Ascending aorta (tissue), 2 donors: Measurements from ENCODE around the gene CDC37. TPM values are rescaled to one million over a fixed set of nuclear protein-coding genes. Genes with fewer than 3 reads are reported as not detected.
A peak's percentile ranks its signal among the peaks of the same experiment; 100 is the strongest.

Experiments used
- DNase-seq, 2 donors: peaks; one replicate each; pipeline ENCODE4 v3.0.0-alpha.2; 2019; ENCODE audit warnings: low spot score in 2 of 2
- H3K27ac ChIP-seq, 2 donors: fragments of 200-600 bp; sonication (generic); one replicate each; pipeline ENCODE4 v1.5.1; 2016 to 2017; ENCODE audit warnings: mild to moderate bottlenecking in 1 of 2
- H3K27me3 ChIP-seq: fragments of 200-600 bp; sonication (generic); one replicate; pipeline ENCODE4 v1.5.1; 2017
- H3K36me3 ChIP-seq, 2 donors: fragments of 200-600 bp; sonication (generic); one replicate each; pipeline ENCODE4 v1.5.1; 2016
- H3K4me1 ChIP-seq, 2 donors: fragments of 200-600 bp; sonication (generic); one replicate each; pipeline ENCODE4 v1.5.1; 2016 to 2017; ENCODE audit warnings: mild to moderate bottlenecking in 1 of 2
- H3K4me3 ChIP-seq, 2 donors: fragments of 200-600 bp; sonication (generic); one replicate each; pipeline ENCODE4 v1.5.1; 2016 to 2017; ENCODE audit warnings: mild to moderate bottlenecking in 1 of 2
- H3K9me3 ChIP-seq, 2 donors: fragments of 200-600 bp; sonication (generic); one replicate each; pipeline ENCODE4 v1.5.1; 2016
- intact Hi-C: fragments of 100-400 bp; cut with DNase I; formaldehyde crosslinking; loops from one replicate; pipeline ENCODE4 v1.15.1; 2023
- total RNA-seq: library from RNA; depleted of rRNA; stranded (reverse); fragments of >200 nt; gene quantifications from one replicate; pipeline ENCODE4 v1.1.0, GENCODE V29; 2016
- TF ChIP-seq, protein P1 (sequence below), 3 experiments: fragments of 200-600 bp in 2 of 3; fragments of 450-650 bp in 1 of 3; sonication (generic) in 2 of 3; IDR thresholded peaks; one replicate each; pipeline ENCODE4 v1.5.1; 2016 to 2019; ENCODE audit warnings: antibody characterized with exemption in 3 of 3, mild to moderate bottlenecking in 1 of 3, moderate library complexity in 1 of 3

The CDC37 gene
- total RNA-seq, 1 donor from 2014 or later, result 183 TPM

GRCh38 chr19:10353793-10354391 is 49.5 kb downstream of the CDC37 start:
- TF ChIP-seq, protein P1, sequence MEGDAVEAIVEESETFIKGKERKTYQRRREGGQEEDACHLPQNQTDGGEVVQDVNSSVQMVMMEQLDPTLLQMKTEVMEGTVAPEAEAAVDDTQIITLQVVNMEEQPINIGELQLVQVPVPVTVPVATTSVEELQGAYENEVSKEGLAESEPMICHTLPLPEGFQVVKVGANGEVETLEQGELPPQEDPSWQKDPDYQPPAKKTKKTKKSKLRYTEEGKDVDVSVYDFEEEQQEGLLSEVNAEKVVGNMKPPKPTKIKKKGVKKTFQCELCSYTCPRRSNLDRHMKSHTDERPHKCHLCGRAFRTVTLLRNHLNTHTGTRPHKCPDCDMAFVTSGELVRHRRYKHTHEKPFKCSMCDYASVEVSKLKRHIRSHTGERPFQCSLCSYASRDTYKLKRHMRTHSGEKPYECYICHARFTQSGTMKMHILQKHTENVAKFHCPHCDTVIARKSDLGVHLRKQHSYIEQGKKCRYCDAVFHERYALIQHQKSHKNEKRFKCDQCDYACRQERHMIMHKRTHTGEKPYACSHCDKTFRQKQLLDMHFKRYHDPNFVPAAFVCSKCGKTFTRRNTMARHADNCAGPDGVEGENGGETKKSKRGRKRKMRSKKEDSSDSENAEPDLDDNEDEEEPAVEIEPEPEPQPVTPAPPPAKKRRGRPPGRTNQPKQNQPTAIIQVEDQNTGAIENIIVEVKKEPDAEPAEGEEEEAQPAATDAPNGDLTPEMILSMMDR (IDR thresholded peaks at IDR 0.05), result no peak
- H3K36me3 ChIP-seq, result peaks cover 44 to 63% of the 10 kb centered on the region in 2 donors
- DNase-seq, result no peak
- H3K27ac ChIP-seq, result no peak overlapping the region
- H3K27me3 ChIP-seq, result no peaks in the 10 kb centered on the region
- no peaks in the 10 kb centered on the region for H3K4me1 ChIP-seq
- no peaks in the 10 kb centered on the region for H3K9me3 ChIP-seq
- intact Hi-C loops, result no loop called here
- H3K4me3 ChIP-seq, result no peak overlapping the region

- no peak for DNase-seq
- no peak overlapping the region for H3K27ac ChIP-seq
- peaks cover 39 to 57% of the 10 kb centered on the region in 2 donors for H3K36me3 ChIP-seq
Measured at GRCh38 chr19:10352764-10353671, 50.3 kb downstream of the CDC37 start.

DNA sequence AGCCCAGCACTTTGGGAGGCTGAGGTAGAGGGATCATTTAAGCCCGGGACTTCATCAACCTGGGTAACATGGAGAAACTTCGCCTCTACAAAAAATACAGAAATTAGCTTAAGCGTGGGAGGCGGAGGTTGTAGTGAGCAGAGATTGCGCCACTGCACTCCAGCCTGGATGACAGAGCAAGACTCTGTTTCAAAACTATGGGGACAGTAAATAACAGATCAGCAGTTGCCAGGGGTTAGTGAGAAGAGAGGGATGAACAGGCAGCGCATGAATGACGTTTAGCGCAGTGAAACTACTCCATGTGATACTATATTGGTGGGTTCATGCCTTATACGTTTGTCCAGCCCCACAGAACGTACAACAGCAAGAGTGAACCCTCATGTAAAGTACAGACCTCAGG is 56.8 kb downstream of the CDC37 start:
- Histone ChIP-seq H3K27ac (no peak overlapping the region), H3K36me3 (peaks cover 0 to 5% of the 10 kb centered on the region in 2 donors), H3K9me3 (no peaks in the 10 kb centered on the region), H3K27me3 (no peaks in the 10 kb centered on the region), H3K4me3 (no peak overlapping the region), H3K4me1 (no peaks in the 10 kb centered on the region)
- TF ChIP-seq, protein P1 (IDR thresholded peaks at IDR 0.05), result no peak
- no peak for DNase-seq
- intact Hi-C loops, result no loop called here

More at GRCh38 chr19:10352764-10353671, 50.3 kb downstream of the CDC37 start:
- H3K4me3 ChIP-seq, result no peak overlapping the region
- no peaks in the 10 kb centered on the region for H3K4me1 ChIP-seq
- no peaks in the 10 kb centered on the region for H3K9me3 ChIP-seq
- TF ChIP-seq, protein P1 (IDR thresholded peaks at IDR 0.05), result no peak
- intact Hi-C loops, result no loop called here
- no peaks in the 10 kb centered on the region for H3K27me3 ChIP-seq

DNA sequence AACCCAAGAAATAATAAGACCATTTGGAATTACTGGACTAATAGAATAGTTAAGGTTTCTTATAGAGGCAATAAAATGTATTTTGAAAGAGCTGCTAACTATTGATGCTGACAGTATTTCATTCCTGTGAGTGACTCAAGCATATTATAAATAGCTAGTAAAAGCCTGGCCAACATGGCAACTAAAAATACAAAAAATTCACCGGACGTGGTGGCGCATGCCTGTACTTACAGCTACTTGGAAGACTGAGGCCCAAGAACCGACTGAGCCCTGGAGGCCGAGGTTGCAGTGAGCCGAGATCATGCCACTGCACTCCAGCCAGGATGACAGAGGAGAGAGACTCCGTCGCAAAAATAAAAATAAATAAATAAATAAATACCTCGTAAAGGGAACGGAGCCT is 58.6 kb downstream of the CDC37 start:
- TF ChIP-seq, protein P1 (IDR thresholded peaks at IDR 0.05), result no peak
- no peak for DNase-seq
- Histone ChIP-seq H3K4me3 (no peak overlapping the region), H3K9me3 (no peaks in the 10 kb centered on the region), H3K27ac (peak overlapping the region; percentile 50 to 67), H3K36me3 (no peaks in the 10 kb centered on the region), H3K27me3 (no peaks in the 10 kb centered on the region), H3K4me1 (no peaks in the 10 kb centered on the region)
- intact Hi-C loops, result no loop called here

- no peaks in the 10 kb centered on the region for H3K9me3 ChIP-seq
- no peak overlapping the region for H3K27ac ChIP-seq
- no peaks in the 10 kb centered on the region for H3K4me1 ChIP-seq
- intact Hi-C loops, result no loop called here
- no peaks in the 10 kb centered on the region for H3K27me3 ChIP-seq
- no peaks in the 10 kb centered on the region for H3K36me3 ChIP-seq
- TF ChIP-seq, protein P1 (IDR thresholded peaks at IDR 0.05), result no peak
- no peak overlapping the region for H3K4me3 ChIP-seq
- DNase-seq, result no peak
Measured at GRCh38 chr19:10343495-10343894, 59.8 kb downstream of the CDC37 start.

Other genes starting within 250 kb of the CDC37 start
- 54.0 TPM for gene DNMT1, start 208.6 kb downstream of the CDC37 start, total RNA-seq
- gene S1PR2, start 172.2 kb downstream of the CDC37 start, total RNA-seq, result 24.3 TPM
- gene MRPL4, start 151.3 kb downstream of the CDC37 start, total RNA-seq, result 72.9 TPM
- 74.8 TPM for gene ICAM1, start 132.4 kb downstream of the CDC37 start, total RNA-seq
- gene ICAM4, start 116.6 kb downstream of the CDC37 start, total RNA-seq, result not detected
- 2.2 TPM for gene ICAM5, start 113.6 kb downstream of the CDC37 start, total RNA-seq
- gene ZGLP1, start 93.7 kb downstream of the CDC37 start, total RNA-seq, result not detected
- 16.8 TPM for gene FDX2, start 87.5 kb downstream of the CDC37 start, total RNA-seq
- gene RAVER1, start 70.0 kb downstream of the CDC37 start, total RNA-seq, result 51.8 TPM
- 0.11 TPM for gene ICAM3, start 63.9 kb downstream of the CDC37 start, total RNA-seq
- gene TYK2, start 23.0 kb downstream of the CDC37 start, total RNA-seq, result 80.7 TPM
- gene PDE4A, start 17.0 kb upstream of the CDC37 start, total RNA-seq, result 59.9 TPM
- gene KEAP1, start 99.8 kb upstream of the CDC37 start, total RNA-seq, result 57.8 TPM
- 3.1 TPM for gene S1PR5, start 113.9 kb upstream of the CDC37 start, total RNA-seq
- gene ATG4D, start 140.4 kb upstream of the CDC37 start, total RNA-seq, result 11.0 TPM
- gene KRI1, start 162.5 kb upstream of the CDC37 start, total RNA-seq, result 21.9 TPM
- 20.3 TPM for gene CDKN2D, start 165.4 kb upstream of the CDC37 start, total RNA-seq
- gene AP1M2, start 183.8 kb upstream of the CDC37 start, total RNA-seq, result not detected
- 354 TPM for gene SLC44A2, start 222.0 kb upstream of the CDC37 start, total RNA-seq